ENCODE results near the gene TGM1.
A peak's percentile ranks its signal among the peaks of the same experiment; 100 is the strongest.

The TGM1 gene

GRCh38 chr14:24300326-24300980 lies 37.5 kb upstream of the TGM1 start:
- Histone ChIP-seq H3K9ac (ENCODE audit: low read depth, low read length) (peak overlapping the region; percentile 61), H3K27me3 (ENCODE audit: control insufficient read depth, insufficient read depth, low read length) (no peaks in the 10 kb centered on the region), H3K4me1 (ENCODE audit: control insufficient read depth, insufficient read depth, low read length) (no peaks in the 10 kb centered on the region), H3K36me3 (ENCODE audit: control insufficient read depth, insufficient read depth, low read length) (peaks cover 36% of the 10 kb centered on the region), H3K4me3 (ENCODE audit: low read depth, low read length) (peak overlapping the region; percentile 96), H3K9me3 (ENCODE audit: control insufficient read depth, insufficient read depth, low read length) (no peaks in the 10 kb centered on the region)

- Histone ChIP-seq H3K27me3 (ENCODE audit: control insufficient read depth, insufficient read depth, low read length) (no peaks in the 10 kb centered on the region), H3K9ac (ENCODE audit: low read depth, low read length) (peak within 1 kb of the TSS; percentile 82), H3K4me1 (ENCODE audit: control insufficient read depth, insufficient read depth, low read length) (no peaks in the 10 kb centered on the region), H3K9me3 (ENCODE audit: control insufficient read depth, insufficient read depth, low read length) (no peaks in the 10 kb centered on the region), H3K4me3 (ENCODE audit: low read depth, low read length) (peak within 1 kb of the TSS; percentile 96), H3K36me3 (ENCODE audit: control insufficient read depth, insufficient read depth, low read length) (peaks cover 29% of the 10 kb centered on the region)
These were observed 36.5 kb upstream of the TGM1 start, which contains the start of the genes DHRS1 and NOP9 for GRCh38 chr14:24299255-24300191. TSS of gene DHRS1 (minus strand) at chr14:24299780. CDS start at chr14:24299106, 674 bp downstream. TSS of gene NOP9 (plus strand) at chr14:24299850. CDS start at chr14:24299955, 105 bp downstream.

- H3K36me3 ChIP-seq (ENCODE audit: control insufficient read depth, insufficient read depth, low read length), result peaks cover 22% of the 10 kb centered on the region
- no peaks in the 10 kb centered on the region for H3K27me3 ChIP-seq (ENCODE audit: control insufficient read depth, insufficient read depth, low read length)
- H3K9me3 ChIP-seq (ENCODE audit: control insufficient read depth, insufficient read depth, low read length), result no peaks in the 10 kb centered on the region
- H3K9ac ChIP-seq (ENCODE audit: low read depth, low read length), result peak overlapping the region; percentile 82
- H3K4me3 ChIP-seq (ENCODE audit: low read depth, low read length), result peak overlapping the region; percentile 96
- H3K4me1 ChIP-seq (ENCODE audit: control insufficient read depth, insufficient read depth, low read length), result no peaks in the 10 kb centered on the region
These were observed 35.9 kb upstream of the TGM1 start for GRCh38 chr14:24298892-24299254.

GRCh38 chr14:24297190-24297964 lies 34.4 kb upstream of the TGM1 start:
- Histone ChIP-seq H3K4me1 (ENCODE audit: control insufficient read depth, insufficient read depth, low read length) (no peaks in the 10 kb centered on the region), H3K9ac (ENCODE audit: low read depth, low read length) (no peak overlapping the region), H3K36me3 (ENCODE audit: control insufficient read depth, insufficient read depth, low read length) (peaks cover 12% of the 10 kb centered on the region), H3K4me3 (ENCODE audit: low read depth, low read length) (no peak overlapping the region), H3K9me3 (ENCODE audit: control insufficient read depth, insufficient read depth, low read length) (no peaks in the 10 kb centered on the region), H3K27me3 (ENCODE audit: control insufficient read depth, insufficient read depth, low read length) (no peaks in the 10 kb centered on the region)

- Histone ChIP-seq H3K4me1 (ENCODE audit: control insufficient read depth, insufficient read depth, low read length) (no peaks in the 10 kb centered on the region), H3K9me3 (ENCODE audit: control insufficient read depth, insufficient read depth, low read length) (no peaks in the 10 kb centered on the region), H3K27me3 (ENCODE audit: control insufficient read depth, insufficient read depth, low read length) (no peaks in the 10 kb centered on the region), H3K9ac (ENCODE audit: low read depth, low read length) (no peak overlapping the region), H3K36me3 (ENCODE audit: control insufficient read depth, insufficient read depth, low read length) (peaks cover 11% of the 10 kb centered on the region), H3K4me3 (ENCODE audit: low read depth, low read length) (no peak overlapping the region)
These were observed 33.6 kb upstream of the TGM1 start for GRCh38 chr14:24296341-24297157.

- Histone ChIP-seq H3K4me1 (ENCODE audit: control insufficient read depth, insufficient read depth, low read length) (no peaks in the 10 kb centered on the region), H3K36me3 (ENCODE audit: control insufficient read depth, insufficient read depth, low read length) (peaks cover 18% of the 10 kb centered on the region), H3K4me3 (ENCODE audit: low read depth, low read length) (no peak overlapping the region), H3K27me3 (ENCODE audit: control insufficient read depth, insufficient read depth, low read length) (no peaks in the 10 kb centered on the region), H3K9me3 (ENCODE audit: control insufficient read depth, insufficient read depth, low read length) (no peaks in the 10 kb centered on the region), H3K9ac (ENCODE audit: low read depth, low read length) (no peak overlapping the region)
These were observed 30.5 kb upstream of the TGM1 start for GRCh38 chr14:24293525-24293924.

GRCh38 chr14:24292118-24292807 lies 29.3 kb upstream of the TGM1 start:
- H3K27me3 ChIP-seq (ENCODE audit: control insufficient read depth, insufficient read depth, low read length), result no peaks in the 10 kb centered on the region
- H3K4me1 ChIP-seq (ENCODE audit: control insufficient read depth, insufficient read depth, low read length), result no peaks in the 10 kb centered on the region
- H3K36me3 ChIP-seq (ENCODE audit: control insufficient read depth, insufficient read depth, low read length), result peaks cover 18% of the 10 kb centered on the region
- no peak overlapping the region for H3K9ac ChIP-seq (ENCODE audit: low read depth, low read length)
- H3K4me3 ChIP-seq (ENCODE audit: low read depth, low read length), result no peak overlapping the region
- no peaks in the 10 kb centered on the region for H3K9me3 ChIP-seq (ENCODE audit: control insufficient read depth, insufficient read depth, low read length)

GRCh38 chr14:24291446-24292117 lies 28.6 kb upstream of the TGM1 start:
- Histone ChIP-seq H3K4me3 (ENCODE audit: low read depth, low read length) (no peak overlapping the region), H3K9me3 (ENCODE audit: control insufficient read depth, insufficient read depth, low read length) (no peaks in the 10 kb centered on the region), H3K36me3 (ENCODE audit: control insufficient read depth, insufficient read depth, low read length) (peaks cover 18% of the 10 kb centered on the region), H3K4me1 (ENCODE audit: control insufficient read depth, insufficient read depth, low read length) (no peaks in the 10 kb centered on the region), H3K9ac (ENCODE audit: low read depth, low read length) (no peak overlapping the region), H3K27me3 (ENCODE audit: control insufficient read depth, insufficient read depth, low read length) (no peaks in the 10 kb centered on the region)

- Histone ChIP-seq H3K4me3 (ENCODE audit: low read depth, low read length) (no peak overlapping the region), H3K9me3 (ENCODE audit: control insufficient read depth, insufficient read depth, low read length) (no peaks in the 10 kb centered on the region), H3K36me3 (ENCODE audit: control insufficient read depth, insufficient read depth, low read length) (peaks cover 18% of the 10 kb centered on the region), H3K27me3 (ENCODE audit: control insufficient read depth, insufficient read depth, low read length) (no peaks in the 10 kb centered on the region), H3K9ac (ENCODE audit: low read depth, low read length) (no peak overlapping the region), H3K4me1 (ENCODE audit: control insufficient read depth, insufficient read depth, low read length) (no peaks in the 10 kb centered on the region)
These were observed 27.8 kb upstream of the TGM1 start for GRCh38 chr14:24290746-24291145.

- no peaks in the 10 kb centered on the region for H3K27me3 ChIP-seq (ENCODE audit: control insufficient read depth, insufficient read depth, low read length)
- no peaks in the 10 kb centered on the region for H3K4me1 ChIP-seq (ENCODE audit: control insufficient read depth, insufficient read depth, low read length)
- H3K9ac ChIP-seq (ENCODE audit: low read depth, low read length), result no peak overlapping the region
- no peak overlapping the region for H3K4me3 ChIP-seq (ENCODE audit: low read depth, low read length)
- peaks cover 18% of the 10 kb centered on the region for H3K36me3 ChIP-seq (ENCODE audit: control insufficient read depth, insufficient read depth, low read length)
- no peaks in the 10 kb centered on the region for H3K9me3 ChIP-seq (ENCODE audit: control insufficient read depth, insufficient read depth, low read length)
These were observed 26.8 kb upstream of the TGM1 start for GRCh38 chr14:24289649-24290280.
